ENCODE data around the gene MGARP.

MGARP gene

GRCh38 chr4:139299536-139299935 lies 19.5 kb upstream of the MGARP start:
- no peaks in the 10 kb centered on the region for H3K9me2 ChIP-seq (replicated peaks; ENCODE audit: insufficient read depth, low read length)
- no peaks in the 10 kb centered on the region for H4K20me1 ChIP-seq (ENCODE audit: low read depth, low read length)
- no peak overlapping the region for H3K27ac ChIP-seq (ENCODE audit: low read depth, low read length)
- H3K9ac ChIP-seq (ENCODE audit: low read length), result no peak overlapping the region
- no peaks in the 10 kb centered on the region for H3K36me3 ChIP-seq (ENCODE audit: low read length)
- no peaks in the 10 kb centered on the region for H3K27me3 ChIP-seq (ENCODE audit: low read length)
- peak overlapping the region; percentile 75 for H3K4me2 ChIP-seq (ENCODE audit: low read depth, low read length, poor library complexity, severe bottlenecking)
- peaks cover 5% of the 10 kb centered on the region; the same call in 1 of the 2 replicates for H3F3A ChIP-seq (ENCODE audit: insufficient read depth)
- no peak overlapping the region for H2AFZ ChIP-seq (ENCODE audit: low read depth, low read length, severe bottlenecking)
- peaks cover 32% of the 10 kb centered on the region for H3K79me2 ChIP-seq (ENCODE audit: insufficient read depth, low read length)
- no peak overlapping the region for H3K4me3 ChIP-seq (ENCODE audit: insufficient read depth, low read length, poor library complexity, severe bottlenecking)
- no peaks in the 10 kb centered on the region for H3K9me3 ChIP-seq (ENCODE audit: insufficient read depth, low read length)
- no peak for TF ChIP-seq CTCF (IDR thresholded peaks at IDR 0.05; ENCODE audit: insufficient read depth, low read length, poor library complexity, severe bottlenecking)
- no peak for TF ChIP-seq EZH2phosphoT487 (conservative IDR thresholded peaks at IDR 0.05; ENCODE audit: low read length)

- H3F3A ChIP-seq (ENCODE audit: insufficient read depth), result peaks cover 5% of the 10 kb centered on the region; the same call in 1 of the 2 replicates
- H3K9me2 ChIP-seq (replicated peaks; ENCODE audit: insufficient read depth, low read length), result no peaks in the 10 kb centered on the region
- no peaks in the 10 kb centered on the region for H4K20me1 ChIP-seq (ENCODE audit: low read depth, low read length)
- peaks cover 2% of the 10 kb centered on the region; the same call in 1 of the 2 replicates for H3K36me3 ChIP-seq (ENCODE audit: low read length)
- no peaks in the 10 kb centered on the region for H3K27me3 ChIP-seq (ENCODE audit: low read length)
- no peak overlapping the region for H3K27ac ChIP-seq (ENCODE audit: low read depth, low read length)
- no peaks in the 10 kb centered on the region for H3K9me3 ChIP-seq (ENCODE audit: insufficient read depth, low read length)
- no peak overlapping the region for H2AFZ ChIP-seq (ENCODE audit: low read depth, low read length, severe bottlenecking)
- H3K4me3 ChIP-seq (ENCODE audit: insufficient read depth, low read length, poor library complexity, severe bottlenecking), result no peak overlapping the region
- no peak overlapping the region for H3K9ac ChIP-seq (ENCODE audit: low read length)
- peaks cover 6% of the 10 kb centered on the region for H3K79me2 ChIP-seq (ENCODE audit: insufficient read depth, low read length)
- TF ChIP-seq EZH2phosphoT487 (conservative IDR thresholded peaks at IDR 0.05; ENCODE audit: low read length) (no peak), CTCF (IDR thresholded peaks at IDR 0.05; ENCODE audit: insufficient read depth, low read length, poor library complexity, severe bottlenecking) (no peak)
- no peak overlapping the region for H3K4me2 ChIP-seq (ENCODE audit: low read depth, low read length, poor library complexity, severe bottlenecking)
These were observed 17.0 kb upstream of the MGARP start for GRCh38 chr4:139297001-139297410.

- H3K79me2 ChIP-seq (ENCODE audit: insufficient read depth, low read length), result no peaks in the 10 kb centered on the region
- peak overlapping the region; percentile 79 for H3K9ac ChIP-seq (ENCODE audit: low read length)
- H3K36me3 ChIP-seq (ENCODE audit: low read length), result peaks cover 2% of the 10 kb centered on the region; the same call in 1 of the 2 replicates
- no peaks in the 10 kb centered on the region for H3K9me3 ChIP-seq (ENCODE audit: insufficient read depth, low read length)
- H3K4me2 ChIP-seq (ENCODE audit: low read depth, low read length, poor library complexity, severe bottlenecking), result peak overlapping the region; percentile 78
- no peaks in the 10 kb centered on the region for H3K27me3 ChIP-seq (ENCODE audit: low read length)
- H3K4me3 ChIP-seq (ENCODE audit: insufficient read depth, low read length, poor library complexity, severe bottlenecking), result peak overlapping the region; percentile 83
- peak overlapping the region; percentile 83 for H2AFZ ChIP-seq (ENCODE audit: low read depth, low read length, severe bottlenecking)
- H3K27ac ChIP-seq (ENCODE audit: low read depth, low read length), result no peak overlapping the region
- no peaks in the 10 kb centered on the region for H3F3A ChIP-seq (ENCODE audit: insufficient read depth)
- TF ChIP-seq CTCF (IDR thresholded peaks at IDR 0.05; ENCODE audit: insufficient read depth, low read length, poor library complexity, severe bottlenecking), result no peak
- no peak for TF ChIP-seq EZH2phosphoT487 (conservative IDR thresholded peaks at IDR 0.05; ENCODE audit: low read length)
- no peaks in the 10 kb centered on the region for H3K9me2 ChIP-seq (replicated peaks; ENCODE audit: insufficient read depth, low read length)
- no peaks in the 10 kb centered on the region for H4K20me1 ChIP-seq (ENCODE audit: low read depth, low read length)
These were observed 15.9 kb upstream of the MGARP start for GRCh38 chr4:139295942-139296299.

Measured in SU-DHL-6 (cell line).